GM23338 (cell line): ENCODE data around the gene CDC6. TPM values are rescaled to one million over a fixed set of nuclear protein-coding genes. Genes with fewer than 3 reads are reported as not detected.
A peak's percentile ranks its signal among the peaks of the same experiment; 100 is the strongest.

Source experiments
- ATAC-seq: fragments of 200-7000 bp; cut with Tn5 transposase; 3 replicates; pipeline ENCODE4 v1.9.1; 2020
- DNase-seq: peaks from one replicate; pipeline ENCODE4 v3.0.0-alpha.2; 2015; ENCODE audit warnings: low spot score
- H2AFZ ChIP-seq: fragments of 200-600 bp; sonication (generic); 2 replicates; pipeline ENCODE4 v1.8.0; 2016; ENCODE audit warnings: antibody characterized with exemption, mild to moderate bottlenecking, moderate library complexity
- H3F3A ChIP-seq: fragments of 200-600 bp; sonication (generic); replicated peaks from 2 replicates; pipeline ENCODE4 v1.8.0; 2017; ENCODE audit warnings: antibody characterized with exemption, mixed run types, low read depth
- H3K27ac ChIP-seq: fragments of 200-600 bp; sonication (generic); 2 replicates; pipeline ENCODE4 v1.6.1; 2016; ENCODE audit warnings: low read depth
- H3K27me3 ChIP-seq: fragments of 200-600 bp; sonication (generic); 2 replicates; pipeline ENCODE4 v1.8.0; 2016; ENCODE audit warnings: mild to moderate bottlenecking, mixed run types, moderate library complexity; ENCODE audit not compliant: insufficient read depth
- H3K36me3 ChIP-seq: fragments of 200-600 bp; sonication (generic); 2 replicates; pipeline ENCODE4 v1.8.0; 2016; ENCODE audit warnings: mild to moderate bottlenecking; ENCODE audit not compliant: insufficient read depth
- H3K4me1 ChIP-seq: fragments of 200-600 bp; sonication (generic); 2 replicates; pipeline ENCODE4 v1.8.0; 2016; ENCODE audit warnings: mild to moderate bottlenecking, moderate library complexity; ENCODE audit not compliant: insufficient read depth
- H3K4me2 ChIP-seq: fragments of 200-600 bp; sonication (generic); 2 replicates; pipeline ENCODE4 v1.7.1; 2017; ENCODE audit warnings: mixed run types
- H3K4me3 ChIP-seq: fragments of 200-600 bp; sonication (generic); 2 replicates; pipeline ENCODE4 v1.6.1; 2016; ENCODE audit warnings: mixed run types
- H3K79me2 ChIP-seq: fragments of 200-600 bp; sonication (generic); replicated peaks from 2 replicates; pipeline ENCODE4 v1.8.0; 2017; ENCODE audit warnings: mild to moderate bottlenecking; ENCODE audit not compliant: insufficient read depth
- H3K9me2 ChIP-seq: fragments of 200-600 bp; sonication (generic); 2 replicates; pipeline ENCODE4 v1.8.0; 2017; ENCODE audit not compliant: insufficient read depth
- H4K20me1 ChIP-seq: fragments of 200-600 bp; sonication (generic); replicated peaks from 2 replicates; pipeline ENCODE4 v1.8.0; 2017; ENCODE audit warnings: mild to moderate bottlenecking; ENCODE audit not compliant: insufficient read depth
- H3K27ac Mint-ChIP-seq: 2 replicates; pipeline ENCODE4 v1.8.0; 2020; ENCODE audit warnings: inconsistent platforms, mild to moderate bottlenecking, moderate library complexity, mixed read lengths
- H3K27me3 Mint-ChIP-seq: 3 replicates; pipeline ENCODE4 v1.8.0; 2022; ENCODE audit warnings: low read depth, mild to moderate bottlenecking, moderate library complexity, mixed read lengths, inconsistent platforms; ENCODE audit not compliant: insufficient read depth, poor library complexity
- H3K36me3 Mint-ChIP-seq: 3 replicates; pipeline ENCODE4 v1.8.0; 2021; ENCODE audit warnings: low read depth, mild to moderate bottlenecking, inconsistent platforms, moderate library complexity, mixed read lengths
- H3K4me1 Mint-ChIP-seq: 3 replicates; pipeline ENCODE4 v1.8.0; 2020; ENCODE audit warnings: mild to moderate bottlenecking, inconsistent platforms, mixed read lengths
- H3K4me3 Mint-ChIP-seq: 3 replicates; pipeline ENCODE4 v1.8.0; 2021; ENCODE audit warnings: moderate library complexity, mild to moderate bottlenecking, inconsistent platforms, mixed read lengths
- H3K9me3 Mint-ChIP-seq: 3 replicates; pipeline ENCODE4 v1.8.0; 2020; ENCODE audit warnings: moderate library complexity, mild to moderate bottlenecking, inconsistent platforms, mixed read lengths
- EZH2 ChIP-seq: fragments of 200-600 bp; sonication (generic); IDR thresholded peaks from one replicate; pipeline ENCODE4 v1.8.0; 2017; ENCODE audit warnings: antibody characterized with exemption, mild to moderate bottlenecking, low read depth; ENCODE audit not compliant: unreplicated experiment
- JUNB ChIP-seq: IDR thresholded peaks from one replicate; pipeline ENCODE4 v1.6.1; 2016; ENCODE audit warnings: antibody characterized with exemption; ENCODE audit not compliant: unreplicated experiment
- NANOG ChIP-seq: IDR thresholded peaks from 2 replicates; pipeline ENCODE4 v1.6.1; 2016; ENCODE audit warnings: antibody characterized with exemption, borderline replicate concordance
- POLR2AphosphoS5 ChIP-seq: IDR thresholded peaks from 2 replicates; pipeline ENCODE4 v1.6.1; 2016; ENCODE audit warnings: antibody characterized with exemption, low read depth
- STAT1 ChIP-seq: IDR thresholded peaks from one replicate; pipeline ENCODE4 v1.6.1; 2016; ENCODE audit warnings: antibody characterized with exemption; ENCODE audit not compliant: unreplicated experiment
- ZNF331 ChIP-seq: fragments of 250-450 bp; sonication (Bioruptor Pico); IDR thresholded peaks from 2 replicates; pipeline ENCODE4 v1.5.0; 2020; ENCODE audit warnings: low read depth, mild to moderate bottlenecking, moderate library complexity
- polyA plus RNA-seq: library from polyadenylated mRNA; unstranded; fragments of >200 nt; fragmentation: Nextera tagmentation; extraction: Ambion mirVana; gene quantifications from 2 replicates; pipeline ENCODE4 v1.2.1, GENCODE V29; 2016
- total RNA-seq: library from RNA; depleted of rRNA; stranded (reverse); fragments of >200 nt; shearing (Covaris generic); gene quantifications from 2 replicates; pipeline ENCODE4 v1.2.3, GENCODE V29; 2014
- TF ChIP-seq, protein P1 (sequence below): fragments of 250-450 bp; sonication (Bioruptor Pico); IDR thresholded peaks from 2 replicates; pipeline ENCODE4 v1.5.0; 2020; ENCODE audit warnings: mild to moderate bottlenecking, moderate library complexity

CDC6 gene
- total and polyA plus RNA-seq, 2 experiments from 2014 or later: 46.2 to 79.9 TPM

DNA sequence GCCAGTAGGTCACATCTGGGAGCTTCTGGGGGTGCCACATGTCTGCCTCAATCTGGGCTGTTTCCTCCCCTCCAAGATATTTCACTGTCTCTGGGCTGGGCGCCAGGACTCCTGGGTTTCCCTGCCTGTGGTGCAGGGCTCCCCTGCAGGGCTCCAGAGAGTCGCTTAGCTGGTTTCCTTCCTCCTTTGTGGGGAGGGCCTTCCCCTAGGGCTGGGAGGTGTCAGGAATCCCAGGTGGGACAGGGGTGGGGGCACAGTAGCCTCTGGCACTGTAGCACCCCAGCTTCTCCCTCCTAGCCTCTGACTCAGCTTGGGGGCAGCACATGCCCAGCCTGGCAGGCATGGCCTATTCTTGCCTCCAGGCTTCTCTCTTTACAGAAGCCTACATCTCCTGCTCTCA, 23.9 kb downstream of the CDC6 start:
- TF ChIP-seq NANOG: no peak
- TF ChIP-seq ZNF331 (CRISPR knock-in tag): no peak
- no peak for TF ChIP-seq JUNB
- Histone ChIP-seq H3K27me3 (peaks cover 25% of the 10 kb centered on the region), H3K4me2 (no peak overlapping the region), H3K9me2 (no peaks in the 10 kb centered on the region), H2AFZ (no peak overlapping the region), H3K27ac (no peak overlapping the region), H3K4me1 (peaks cover 50% of the 10 kb centered on the region), H3K4me3 (no peak overlapping the region), H3F3A (peaks cover 20% of the 10 kb centered on the region), H3K79me2 (no peaks in the 10 kb centered on the region), H3K36me3 (no peaks in the 10 kb centered on the region), H4K20me1 (peaks cover 6% of the 10 kb centered on the region; the same call in 1 of the 2 replicates)
- no peak overlapping the region for H3K27ac Mint-ChIP-seq
- H3K4me1 Mint-ChIP-seq: peaks cover 60% of the 10 kb centered on the region
- H3K36me3 Mint-ChIP-seq: no peaks in the 10 kb centered on the region; the same call in 2 of the 3 replicates
- no peaks in the 10 kb centered on the region for H3K9me3 Mint-ChIP-seq
- H3K27me3 Mint-ChIP-seq: peaks cover 21% of the 10 kb centered on the region
- DNase-seq (no peak), ATAC-seq (no peak)
- H3K4me3 Mint-ChIP-seq: no peak overlapping the region; the same call in 2 of the 3 replicates

DNA sequence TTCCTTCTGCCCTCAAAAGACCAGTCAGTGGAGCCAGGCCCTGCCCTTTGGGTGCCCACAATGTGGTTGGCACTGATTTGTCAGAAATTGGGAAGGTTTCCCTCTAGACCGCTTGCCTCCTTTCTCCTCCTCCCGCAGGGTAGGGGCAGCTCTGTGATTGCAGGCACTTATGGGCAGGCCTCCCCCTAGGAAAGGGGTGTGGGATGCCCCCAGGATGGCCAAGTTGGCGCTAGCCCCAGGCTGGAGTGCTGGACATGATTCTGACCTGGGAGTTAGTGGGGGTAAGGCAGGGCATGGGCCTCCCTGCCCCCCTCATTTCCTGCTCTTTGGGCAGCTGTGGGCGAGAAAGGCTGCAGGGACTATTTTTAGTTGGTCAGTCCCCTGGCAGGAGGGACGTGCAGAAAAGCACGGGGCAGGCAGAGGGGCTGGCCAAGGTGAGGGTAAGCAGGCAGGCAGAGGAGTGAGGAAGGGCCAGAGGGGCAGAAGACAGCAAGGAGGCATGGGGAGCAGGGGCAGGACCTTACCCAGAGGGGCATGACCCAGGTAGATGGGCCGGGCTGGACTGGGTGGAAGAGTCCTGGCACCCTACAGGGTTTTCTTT, 24.6 kb downstream of the CDC6 start:
- H3K27me3 Mint-ChIP-seq: peaks cover 25% of the 10 kb centered on the region
- ATAC-seq: no peak

DNA sequence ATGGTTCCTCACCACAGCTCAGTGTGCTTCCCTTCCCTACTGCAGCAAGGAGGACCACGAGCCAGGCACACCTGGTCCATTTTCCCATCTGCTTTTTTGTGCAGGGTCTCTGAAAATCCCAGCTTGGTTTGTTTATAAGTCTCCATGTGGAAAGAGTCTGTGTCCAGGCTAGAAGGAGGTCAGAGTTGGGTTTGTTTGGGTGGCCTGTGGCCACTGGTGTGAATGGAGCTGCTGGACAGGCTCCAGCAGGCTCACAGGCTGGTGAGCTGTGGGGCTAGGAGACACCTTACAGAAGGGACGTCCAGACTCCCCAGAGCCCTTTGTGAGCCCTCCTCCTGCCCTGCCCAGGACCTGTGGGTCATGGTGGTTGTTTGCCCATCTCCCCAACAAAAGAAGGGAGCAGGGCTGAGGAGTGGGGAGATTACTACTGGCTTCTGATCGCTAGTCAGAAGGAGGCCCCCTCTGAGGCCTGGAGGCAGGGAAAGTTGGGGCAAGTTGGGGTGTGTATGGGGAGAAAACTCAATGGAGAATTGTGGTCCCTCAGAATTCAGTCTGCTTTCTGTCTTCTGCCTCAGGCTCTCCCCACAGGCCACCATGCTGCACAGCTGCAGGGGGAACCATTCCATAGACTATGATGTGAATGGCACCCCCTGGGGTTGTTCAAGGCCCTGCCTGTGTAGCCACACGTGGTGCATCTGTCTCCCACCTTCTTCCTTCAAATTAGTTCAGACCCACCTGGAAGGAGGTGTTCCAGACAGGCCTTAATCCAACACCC, 25.4 kb downstream of the CDC6 start:
- H3K36me3 Mint-ChIP-seq: no peaks in the 10 kb centered on the region; the same call in 2 of the 3 replicates
- Histone ChIP-seq H3K4me3 (no peak overlapping the region), H3K4me1 (peaks cover 43% of the 10 kb centered on the region), H4K20me1 (no peaks in the 10 kb centered on the region; the same call in 1 of the 2 replicates), H3K27me3 (peaks cover 33% of the 10 kb centered on the region), H2AFZ (no peak overlapping the region), H3K79me2 (no peaks in the 10 kb centered on the region), H3F3A (peaks cover 21% of the 10 kb centered on the region), H3K9me2 (no peaks in the 10 kb centered on the region), H3K36me3 (no peaks in the 10 kb centered on the region), H3K27ac (no peak overlapping the region), H3K4me2 (peak overlapping the region; percentile 57; the same call in 1 of the 2 replicates)
- H3K4me3 Mint-ChIP-seq: no peak overlapping the region
- peaks cover 31% of the 10 kb centered on the region for H3K27me3 Mint-ChIP-seq
- H3K9me3 Mint-ChIP-seq: no peaks in the 10 kb centered on the region
- H3K27ac Mint-ChIP-seq: 0 out of 2 replicates have a peak overlapping the region, but pooled peaks have one; percentile 3
- DNase-seq (no peak), ATAC-seq (no peak)
- TF ChIP-seq, protein P1, sequence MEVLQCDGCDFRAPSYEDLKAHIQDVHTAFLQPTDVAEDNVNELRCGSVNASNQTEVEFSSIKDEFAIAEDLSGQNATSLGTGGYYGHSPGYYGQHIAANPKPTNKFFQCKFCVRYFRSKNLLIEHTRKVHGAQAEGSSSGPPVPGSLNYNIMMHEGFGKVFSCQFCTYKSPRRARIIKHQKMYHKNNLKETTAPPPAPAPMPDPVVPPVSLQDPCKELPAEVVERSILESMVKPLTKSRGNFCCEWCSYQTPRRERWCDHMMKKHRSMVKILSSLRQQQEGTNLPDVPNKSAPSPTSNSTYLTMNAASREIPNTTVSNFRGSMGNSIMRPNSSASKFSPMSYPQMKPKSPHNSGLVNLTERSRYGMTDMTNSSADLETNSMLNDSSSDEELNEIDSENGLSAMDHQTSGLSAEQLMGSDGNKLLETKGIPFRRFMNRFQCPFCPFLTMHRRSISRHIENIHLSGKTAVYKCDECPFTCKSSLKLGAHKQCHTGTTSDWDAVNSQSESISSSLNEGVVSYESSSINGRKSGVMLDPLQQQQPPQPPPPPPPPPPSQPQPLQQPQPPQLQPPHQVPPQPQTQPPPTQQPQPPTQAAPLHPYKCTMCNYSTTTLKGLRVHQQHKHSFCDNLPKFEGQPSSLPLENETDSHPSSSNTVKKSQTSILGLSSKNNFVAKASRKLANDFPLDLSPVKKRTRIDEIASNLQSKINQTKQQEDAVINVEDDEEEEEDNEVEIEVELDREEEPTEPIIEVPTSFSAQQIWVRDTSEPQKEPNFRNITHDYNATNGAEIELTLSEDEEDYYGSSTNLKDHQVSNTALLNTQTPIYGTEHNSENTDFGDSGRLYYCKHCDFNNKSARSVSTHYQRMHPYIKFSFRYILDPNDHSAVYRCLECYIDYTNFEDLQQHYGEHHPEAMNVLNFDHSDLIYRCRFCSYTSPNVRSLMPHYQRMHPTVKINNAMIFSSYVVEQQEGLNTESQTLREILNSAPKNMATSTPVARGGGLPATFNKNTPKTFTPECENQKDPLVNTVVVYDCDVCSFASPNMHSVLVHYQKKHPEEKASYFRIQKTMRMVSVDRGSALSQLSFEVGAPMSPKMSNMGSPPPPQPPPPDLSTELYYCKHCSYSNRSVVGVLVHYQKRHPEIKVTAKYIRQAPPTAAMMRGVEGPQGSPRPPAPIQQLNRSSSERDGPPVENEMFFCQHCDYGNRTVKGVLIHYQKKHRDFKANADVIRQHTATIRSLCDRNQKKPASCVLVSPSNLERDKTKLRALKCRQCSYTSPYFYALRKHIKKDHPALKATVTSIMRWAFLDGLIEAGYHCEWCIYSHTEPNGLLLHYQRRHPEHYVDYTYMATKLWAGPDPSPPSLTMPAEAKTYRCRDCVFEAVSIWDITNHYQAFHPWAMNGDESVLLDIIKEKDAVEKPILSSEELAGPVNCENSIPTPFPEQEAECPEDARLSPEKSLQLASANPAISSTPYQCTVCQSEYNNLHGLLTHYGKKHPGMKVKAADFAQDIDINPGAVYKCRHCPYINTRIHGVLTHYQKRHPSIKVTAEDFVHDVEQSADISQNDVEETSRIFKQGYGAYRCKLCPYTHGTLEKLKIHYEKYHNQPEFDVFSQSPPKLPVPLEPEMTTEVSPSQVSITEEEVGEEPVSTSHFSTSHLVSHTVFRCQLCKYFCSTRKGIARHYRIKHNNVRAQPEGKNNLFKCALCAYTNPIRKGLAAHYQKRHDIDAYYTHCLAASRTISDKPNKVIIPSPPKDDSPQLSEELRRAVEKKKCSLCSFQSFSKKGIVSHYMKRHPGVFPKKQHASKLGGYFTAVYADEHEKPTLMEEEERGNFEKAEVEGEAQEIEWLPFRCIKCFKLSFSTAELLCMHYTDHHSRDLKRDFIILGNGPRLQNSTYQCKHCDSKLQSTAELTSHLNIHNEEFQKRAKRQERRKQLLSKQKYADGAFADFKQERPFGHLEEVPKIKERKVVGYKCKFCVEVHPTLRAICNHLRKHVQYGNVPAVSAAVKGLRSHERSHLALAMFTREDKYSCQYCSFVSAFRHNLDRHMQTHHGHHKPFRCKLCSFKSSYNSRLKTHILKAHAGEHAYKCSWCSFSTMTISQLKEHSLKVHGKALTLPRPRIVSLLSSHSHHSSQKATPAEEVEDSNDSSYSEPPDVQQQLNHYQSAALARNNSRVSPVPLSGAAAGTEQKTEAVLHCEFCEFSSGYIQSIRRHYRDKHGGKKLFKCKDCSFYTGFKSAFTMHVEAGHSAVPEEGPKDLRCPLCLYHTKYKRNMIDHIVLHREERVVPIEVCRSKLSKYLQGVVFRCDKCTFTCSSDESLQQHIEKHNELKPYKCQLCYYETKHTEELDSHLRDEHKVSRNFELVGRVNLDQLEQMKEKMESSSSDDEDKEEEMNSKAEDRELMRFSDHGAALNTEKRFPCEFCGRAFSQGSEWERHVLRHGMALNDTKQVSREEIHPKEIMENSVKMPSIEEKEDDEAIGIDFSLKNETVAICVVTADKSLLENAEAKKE (CRISPR knock-in tag): no peak
- TF ChIP-seq STAT1: no peak
- peaks cover 70% of the 10 kb centered on the region for H3K4me1 Mint-ChIP-seq

More for the DNA sequence above, 24.6 kb downstream of the CDC6 start:
- DNase-seq: no peak
- Histone ChIP-seq H3K79me2 (no peaks in the 10 kb centered on the region), H3F3A (peaks cover 22% of the 10 kb centered on the region), H4K20me1 (peaks cover 5% of the 10 kb centered on the region; the same call in 1 of the 2 replicates), H3K36me3 (no peaks in the 10 kb centered on the region), H2AFZ (no peak overlapping the region), H3K9me2 (no peaks in the 10 kb centered on the region), H3K4me1 (peaks cover 48% of the 10 kb centered on the region), H3K4me3 (no peak overlapping the region), H3K27me3 (peaks cover 32% of the 10 kb centered on the region), H3K4me2 (no peak overlapping the region), H3K27ac (no peak overlapping the region)
- H3K9me3 Mint-ChIP-seq: no peaks in the 10 kb centered on the region
- H3K36me3 Mint-ChIP-seq: no peaks in the 10 kb centered on the region; the same call in 2 of the 3 replicates
- no peak overlapping the region for H3K4me3 Mint-ChIP-seq
- H3K27ac Mint-ChIP-seq: no peak overlapping the region
- peaks cover 63% of the 10 kb centered on the region for H3K4me1 Mint-ChIP-seq
- TF ChIP-seq POLR2AphosphoS5 (no peak), EZH2 (no peak), ZNF331 (CRISPR knock-in tag) (no peak)
